ENCODE results near the gene TMEM14C. TPM values are rescaled to one million over a fixed set of nuclear protein-coding genes. Genes with fewer than 3 reads are reported as not detected.

The TMEM14C gene
- total and polyA plus RNA-seq, 2 donors (not counting 3 experiments of a cell fraction or from before 2014, with no cell fraction given) = 89.3 to 146 TPM

DNA sequence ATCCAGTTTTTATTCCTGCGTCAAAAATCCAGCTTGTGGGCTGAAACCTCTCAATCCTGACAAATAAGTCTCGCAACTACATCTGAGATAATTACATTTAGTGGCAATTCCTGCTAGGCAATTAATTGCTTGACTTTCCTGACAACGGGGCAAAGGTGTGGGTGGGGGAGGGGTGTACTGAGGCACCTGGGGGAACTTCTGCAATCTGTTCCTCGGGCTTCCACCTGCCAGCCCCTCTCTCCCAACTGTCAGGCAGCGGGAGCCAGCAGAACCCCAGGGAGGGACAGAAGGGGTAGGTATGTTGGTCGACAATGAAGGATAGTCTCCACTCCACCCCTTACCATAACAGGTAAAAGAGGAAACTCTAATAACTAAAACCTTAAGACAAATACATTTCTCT, 35.3 kb upstream of the TMEM14C start:
- Histone ChIP-seq H3K4me2 (ENCODE audit: insufficient read depth, low read length) (no peak overlapping the region), H3K36me3 (ENCODE audit: control insufficient read depth in 2 of 2, extremely low read depth in 1 of 2, insufficient read depth in 2 of 2, low read length in 2 of 2) (no peaks in the 10 kb centered on the region), H3K4me3 (replicated peaks in 1 of 3; ENCODE audit: insufficient read depth in 1 of 3, low read depth in 1 of 3, low read length in 3 of 3) (no peak overlapping the region), H3K9me3 (replicated peaks; ENCODE audit: control insufficient read depth, insufficient read depth, low read length) (no peaks in the 10 kb centered on the region), H4K20me1 (replicated peaks; ENCODE audit: control insufficient read depth, extremely low read depth, insufficient read depth, low read length) (no peaks in the 10 kb centered on the region), H3K27ac (ENCODE audit: insufficient read depth, low read depth, low read length) (no peak overlapping the region), H3K9me1 (replicated peaks; ENCODE audit: control insufficient read depth, extremely low read depth, insufficient read depth, low read length) (no peaks in the 10 kb centered on the region), H3K9ac (replicated peaks; ENCODE audit: extremely low read depth, insufficient read depth, low read length) (no peak overlapping the region), H3K4me1 (ENCODE audit: control insufficient read depth, extremely low read depth, insufficient read depth, low read length) (no peaks in the 10 kb centered on the region), H3K27me3 (ENCODE audit: control insufficient read depth in 2 of 2, insufficient read depth in 2 of 2, low read length in 2 of 2) (peaks cover 6 to 22% of the 10 kb centered on the region in 2 experiments), H2AFZ (ENCODE audit: low read depth, low read length) (no peak overlapping the region), H3K79me2 (ENCODE audit: control insufficient read depth, insufficient read depth, low read length) (no peaks in the 10 kb centered on the region)
- CTCF ChIA-PET = no interaction called here
- dilution Hi-C loops (cut with MboI; ENCODE audit: extremely low pct_ligation_motif_present, low sequenced_read_pairs) (no loop called here), intact Hi-C loops (cut with micrococcal nuclease) (no loop called here)
- DNase-seq (ENCODE audit: low read depth, low spot score) = no peak
- BruUV-seq (replicated peaks) = no TSS peak
- FAIRE-seq = no peak
- TF ChIP-seq GATA2 (IDR thresholded peaks at IDR 0.05; ENCODE audit: insufficient read depth, insufficient read length, low read depth, low read length) (no peak), POLR2A (IDR thresholded peaks at IDR 0.05; ENCODE audit: low read depth, low read length) (no peak), JUN (IDR thresholded peaks at IDR 0.05; ENCODE audit: borderline replicate concordance, insufficient read depth, insufficient read length, low read depth) (no peak), POLR2AphosphoS5 (IDR thresholded peaks at IDR 0.05; ENCODE audit: insufficient read depth, low read depth, low read length) (no peak), EZH2 (IDR thresholded peaks at IDR 0.05; ENCODE audit: borderline replicate concordance, low read depth, low read length, severe bottlenecking) (no peak)
- TF ChIP-seq, protein P1, sequence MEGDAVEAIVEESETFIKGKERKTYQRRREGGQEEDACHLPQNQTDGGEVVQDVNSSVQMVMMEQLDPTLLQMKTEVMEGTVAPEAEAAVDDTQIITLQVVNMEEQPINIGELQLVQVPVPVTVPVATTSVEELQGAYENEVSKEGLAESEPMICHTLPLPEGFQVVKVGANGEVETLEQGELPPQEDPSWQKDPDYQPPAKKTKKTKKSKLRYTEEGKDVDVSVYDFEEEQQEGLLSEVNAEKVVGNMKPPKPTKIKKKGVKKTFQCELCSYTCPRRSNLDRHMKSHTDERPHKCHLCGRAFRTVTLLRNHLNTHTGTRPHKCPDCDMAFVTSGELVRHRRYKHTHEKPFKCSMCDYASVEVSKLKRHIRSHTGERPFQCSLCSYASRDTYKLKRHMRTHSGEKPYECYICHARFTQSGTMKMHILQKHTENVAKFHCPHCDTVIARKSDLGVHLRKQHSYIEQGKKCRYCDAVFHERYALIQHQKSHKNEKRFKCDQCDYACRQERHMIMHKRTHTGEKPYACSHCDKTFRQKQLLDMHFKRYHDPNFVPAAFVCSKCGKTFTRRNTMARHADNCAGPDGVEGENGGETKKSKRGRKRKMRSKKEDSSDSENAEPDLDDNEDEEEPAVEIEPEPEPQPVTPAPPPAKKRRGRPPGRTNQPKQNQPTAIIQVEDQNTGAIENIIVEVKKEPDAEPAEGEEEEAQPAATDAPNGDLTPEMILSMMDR (IDR thresholded peaks at IDR 0.05; ENCODE audit: extremely low read depth in 1 of 2, insufficient read depth in 1 of 2, low read depth in 1 of 2, low read length in 2 of 2) = no peak
- POLR2A ChIA-PET = no interaction called here

Data from endothelial cell of umbilical vein (primary cell).